SK-N-SH (cell line): ENCODE data around the gene CPNE4. TPM values are rescaled to one million over a fixed set of nuclear protein-coding genes. Genes with fewer than 3 reads are reported as not detected.

Experiments used
- CTCF ChIA-PET: fragments of 300-600, 350-600 bp; formaldehyde crosslinking; extraction: SDS; loops from one replicate; lab custom pipeline; 2021; lab: Yijun Ruan, JAX
- POLR2A ChIA-PET: fragments of 350-600 bp; sonication (Branson Sonifier 250); formaldehyde crosslinking; extraction: SDS; loops from one replicate; lab custom pipeline; 2020; ENCODE audit warnings: antibody characterized with exemption, inconsistent platforms; lab: Yijun Ruan, JAX
- DNase-seq: peaks from one replicate; pipeline ENCODE4 v3.0.0; 2012
- H2AFZ ChIP-seq: fragments of 200-600 bp; sonication (generic); 2 replicates; pipeline ENCODE4 v1.8.1; 2016; ENCODE audit warnings: antibody characterized with exemption, mild to moderate bottlenecking, low read depth
- H3F3A ChIP-seq: fragments of 200-600 bp; sonication (generic); replicated peaks from 2 replicates; pipeline ENCODE3; 2016; ENCODE audit warnings: antibody characterized with exemption, mild to moderate bottlenecking; ENCODE audit not compliant: insufficient read depth
- H3K27ac ChIP-seq, 2 experiments: fragments of 200-500 bp in 1 of 2; fragments of 200-600 bp in 1 of 2; sonication (Bioruptor generic) in 1 of 2; sonication (generic), shearing (Covaris generic) in 1 of 2; 2 replicates each; pipeline versions ENCODE4 v1.5.1 to v1.6.1; 2014 to 2016; ENCODE audit warnings: low read depth in 2 of 2, inconsistent platforms in 1 of 2, low read length in 1 of 2, mild to moderate bottlenecking in 1 of 2, mixed read lengths in 1 of 2
- H3K27me3 ChIP-seq: fragments of 200-600 bp; sonication (generic), shearing (Covaris generic); 2 replicates; pipeline ENCODE4 v1.6.1; 2016; ENCODE audit warnings: mixed run types; ENCODE audit not compliant: insufficient read depth
- H3K36me3 ChIP-seq, 2 experiments: fragments of 200-500 bp in 1 of 2; fragments of 200-600 bp in 1 of 2; sonication (Bioruptor generic) in 1 of 2; sonication (generic) in 1 of 2; replicated peaks in 1 of 2; 2 replicates each; pipeline versions ENCODE3 to v1.5.1; 2014 to 2016; ENCODE audit warnings: low read length in 1 of 2, mild to moderate bottlenecking in 1 of 2; ENCODE audit not compliant: insufficient read depth in 2 of 2, control insufficient read depth in 1 of 2
- H3K4me1 ChIP-seq, 2 experiments: fragments of 200-500 bp in 1 of 2; fragments of 200-600 bp in 1 of 2; sonication (Bioruptor generic) in 1 of 2; sonication (generic), shearing (Covaris generic) in 1 of 2; 2 replicates each; pipeline versions ENCODE4 v1.5.1 to v1.6.1; 2014 to 2016; ENCODE audit warnings: low read depth in 1 of 2, low read length in 1 of 2, mixed run types in 1 of 2; ENCODE audit not compliant: insufficient read depth in 2 of 2, control insufficient read depth in 1 of 2
- H3K4me2 ChIP-seq: fragments of 200-600 bp; sonication (generic), shearing (Covaris generic); 2 replicates; pipeline ENCODE4 v1.6.1; 2017; ENCODE audit warnings: mixed run types
- H3K4me3 ChIP-seq, 2 experiments: fragments of 200-500 bp in 1 of 2; fragments of 200-600 bp in 1 of 2; sonication (Bioruptor generic) in 1 of 2; sonication (generic), shearing (Covaris generic) in 1 of 2; 2 replicates each; pipeline versions ENCODE4 v1.5.1 to v1.8.1; 2014 to 2016; ENCODE audit warnings: low read depth in 2 of 2, inconsistent platforms in 1 of 2, low read length in 1 of 2, mild to moderate bottlenecking in 1 of 2, mixed read lengths in 1 of 2, moderate library complexity in 1 of 2
- H3K79me2 ChIP-seq: fragments of 200-600 bp; sonication (generic); 2 replicates; pipeline ENCODE4 v1.8.1; 2017; ENCODE audit warnings: mild to moderate bottlenecking; ENCODE audit not compliant: insufficient read depth
- H3K9ac ChIP-seq: fragments of 200-600 bp; sonication (generic); 2 replicates; pipeline ENCODE4 v1.6.1; 2017; ENCODE audit warnings: mixed run types
- H3K9me2 ChIP-seq: fragments of 200-600 bp; sonication (generic); 2 replicates; pipeline ENCODE4 v1.6.1; 2017; ENCODE audit warnings: mixed run types
- H3K9me3 ChIP-seq: fragments of 200-600 bp; sonication (generic); 2 replicates; pipeline ENCODE4 v1.6.1; 2017; ENCODE audit warnings: mixed run types, mild to moderate bottlenecking, moderate library complexity
- H4K20me1 ChIP-seq: fragments of 200-600 bp; sonication (generic); 2 replicates; pipeline ENCODE4 v1.6.1; 2017; ENCODE audit warnings: mild to moderate bottlenecking, mixed run types; ENCODE audit not compliant: insufficient read depth
- CHD2 ChIP-seq: fragments of 150-350 bp; IDR thresholded peaks from 2 replicates; pipeline ENCODE4 v1.6.1; 2018; ENCODE audit warnings: low read length; ENCODE audit not compliant: partially characterized antibody
- CTCF ChIP-seq: fragments of 200-600 bp; sonication (generic); IDR thresholded peaks from 2 replicates; pipeline ENCODE4 v1.6.1; 2017; ENCODE audit warnings: antibody characterized with exemption, mild to moderate bottlenecking, moderate library complexity
- FOSL2 ChIP-seq: IDR thresholded peaks from 2 replicates; pipeline ENCODE4 v1.4.0; 2012; ENCODE audit warnings: low read depth, mild to moderate bottlenecking, moderate library complexity, borderline replicate concordance
- FOXJ3 ChIP-seq: sonication (generic); formaldehyde crosslinking; IDR thresholded peaks from 2 replicates; pipeline ENCODE4 v1.5.1; 2020; ENCODE audit warnings: mild to moderate bottlenecking, missing genetic modification reagents
- FOXM1 ChIP-seq: IDR thresholded peaks from 2 replicates; pipeline ENCODE4 v1.4.0; 2012; ENCODE audit warnings: low read depth, mild to moderate bottlenecking
- GABPA ChIP-seq: IDR thresholded peaks from 2 replicates; pipeline ENCODE4 v1.4.0; 2012; ENCODE audit warnings: low read depth, mild to moderate bottlenecking
- GATA2 ChIP-seq: sonication (generic); formaldehyde crosslinking; IDR thresholded peaks from 2 replicates; pipeline ENCODE4 v1.5.0; 2020; ENCODE audit warnings: mild to moderate bottlenecking, missing genetic modification reagents
- IRF3 ChIP-seq: fragments of 150-350 bp; IDR thresholded peaks from 2 replicates; pipeline ENCODE4 v1.6.1; 2016; ENCODE audit warnings: mild to moderate bottlenecking, low read depth, low read length
- JUND ChIP-seq: IDR thresholded peaks from 2 replicates; pipeline ENCODE4 v1.4.0; 2012
- MEF2A ChIP-seq: IDR thresholded peaks from 2 replicates; pipeline ENCODE4 v1.4.0; 2012; ENCODE audit warnings: low read depth, borderline replicate concordance
- MXI1 ChIP-seq: IDR thresholded peaks from 2 replicates; pipeline ENCODE4 v1.6.1; 2012; ENCODE audit warnings: mild to moderate bottlenecking, low read depth, low read length, improper control_type of control experiment
- NFIC ChIP-seq: IDR thresholded peaks from 2 replicates; pipeline ENCODE4 v1.4.0; 2012; ENCODE audit warnings: borderline replicate concordance
- NRF1 ChIP-seq: IDR thresholded peaks from 2 replicates; pipeline ENCODE4 v1.6.1; 2012; ENCODE audit warnings: low read depth, mild to moderate bottlenecking, low read length
- PBX3 ChIP-seq: IDR thresholded peaks from 2 replicates; pipeline ENCODE4; 2012
- RAD21 ChIP-seq: IDR thresholded peaks from 2 replicates; pipeline ENCODE4 v1.6.1; 2012; ENCODE audit warnings: mild to moderate bottlenecking, low read length
- REST ChIP-seq: IDR thresholded peaks from 2 replicates; pipeline ENCODE4 v1.6.1; 2012; ENCODE audit warnings: mild to moderate bottlenecking, low read depth, low read length, moderate library complexity
- RFX5 ChIP-seq: IDR thresholded peaks from 2 replicates; pipeline ENCODE4 v1.6.1; 2012; ENCODE audit warnings: mild to moderate bottlenecking, improper control_type of control experiment, low read length
- SIN3A ChIP-seq: IDR thresholded peaks from 2 replicates; pipeline ENCODE4 v1.6.1; 2012; ENCODE audit warnings: low read depth, mild to moderate bottlenecking, low read length, moderate library complexity, borderline replicate concordance
- TAF1 ChIP-seq: IDR thresholded peaks from 2 replicates; pipeline ENCODE4 v1.6.1; 2012; ENCODE audit warnings: low read depth, mild to moderate bottlenecking, low read length, moderate library complexity, borderline replicate concordance
- TCF12 ChIP-seq: IDR thresholded peaks from 2 replicates; pipeline ENCODE4 v1.4.0; 2012
- TEAD4 ChIP-seq: IDR thresholded peaks from 2 replicates; pipeline ENCODE4 v1.4.0; 2012; ENCODE audit warnings: mild to moderate bottlenecking, borderline replicate concordance; ENCODE audit not compliant: insufficient read depth
- ZBTB33 ChIP-seq: IDR thresholded peaks from 2 replicates; pipeline ENCODE4 v1.4.0; 2012; ENCODE audit warnings: low read depth, borderline replicate concordance
- WGBS: methylation state at CpG from one replicate; pipeline ENCODE4 v1.1.6; 2017; ENCODE audit warnings: low lambda C conversion rate; 5-methylcytosine and 5-hydroxymethylcytosine counted together
- polyA plus RNA-seq, 3 experiments: library from polyadenylated mRNA; depleted of rRNA; stranded (reverse); fragments of >200 nt; gene quantifications; 2 replicates each; pipeline ENCODE4 v1.2.3, GENCODE V29; 2012

Gene CPNE4
- polyA plus RNA-seq, 1 of the 3 experiments (the other 2 are of a cell fraction) = not detected

- TF ChIP-seq CTCF = no peak
- TF ChIP-seq MXI1 = no peak
- TF ChIP-seq NFIC = no peak
- no peak for TF ChIP-seq RFX5
- no peak for TF ChIP-seq TEAD4
- TF ChIP-seq PBX3 = no peak
Observed at GRCh38 chr3:132001036-132001435, 33.8 kb downstream of the CPNE4 start (continued).

- DNase-seq = no peak
- POLR2A ChIA-PET = no interaction called here
Observed at GRCh38 chr3:131998027-131998426, 36.8 kb downstream of the CPNE4 start.

More at GRCh38 chr3:131998027-131998426, 36.8 kb downstream of the CPNE4 start:
- Histone ChIP-seq H3K4me3 (no peak overlapping the region), H3F3A (no peaks in the 10 kb centered on the region), H2AFZ (no peak overlapping the region), H3K9ac (no peak overlapping the region), H3K27me3 (no peaks in the 10 kb centered on the region), H3K4me1 (no peaks in the 10 kb centered on the region; a peak in 1 of 4 replicates), H3K27ac (no peak overlapping the region), H3K9me2 (no peaks in the 10 kb centered on the region), H3K4me2 (no peak overlapping the region), H3K9me3 (no peaks in the 10 kb centered on the region), H4K20me1 (no peaks in the 10 kb centered on the region), H3K79me2 (no peaks in the 10 kb centered on the region), H3K36me3 (no peaks in the 10 kb centered on the region)
- WGBS = 13% methylated on average over 1 of the region's 1 CpG
- TF ChIP-seq TAF1 (no peak), MEF2A (no peak), CHD2 (no peak), ZBTB33 (no peak), JUND (no peak), FOXM1 (no peak), NRF1 (no peak), RAD21 (no peak), NFIC (no peak), SIN3A (no peak), FOXJ3 (CRISPR knock-in tag) (no peak), TCF12 (no peak), FOSL2 (no peak), GATA2 (CRISPR knock-in tag) (no peak), TEAD4 (no peak), IRF3 (no peak), GABPA (no peak), REST (no peak)
- CTCF ChIA-PET = interaction anchor here (2.9 kb wide), 1 partner anchor 32 kb away, joined by 11 read pairs; no protein-coding TSS in a partner anchor
